HG02642 (cell line): ENCODE data around the gene COG1.

Experiments
- ATAC-seq: cut with Tn5 transposase; IDR thresholded peaks from one replicate; pipeline ENCODE4 v1.9.1; 2021; ENCODE audit warnings: mild to moderate bottlenecking; ENCODE audit not compliant: unreplicated experiment, poor library complexity

Gene COG1

DNA sequence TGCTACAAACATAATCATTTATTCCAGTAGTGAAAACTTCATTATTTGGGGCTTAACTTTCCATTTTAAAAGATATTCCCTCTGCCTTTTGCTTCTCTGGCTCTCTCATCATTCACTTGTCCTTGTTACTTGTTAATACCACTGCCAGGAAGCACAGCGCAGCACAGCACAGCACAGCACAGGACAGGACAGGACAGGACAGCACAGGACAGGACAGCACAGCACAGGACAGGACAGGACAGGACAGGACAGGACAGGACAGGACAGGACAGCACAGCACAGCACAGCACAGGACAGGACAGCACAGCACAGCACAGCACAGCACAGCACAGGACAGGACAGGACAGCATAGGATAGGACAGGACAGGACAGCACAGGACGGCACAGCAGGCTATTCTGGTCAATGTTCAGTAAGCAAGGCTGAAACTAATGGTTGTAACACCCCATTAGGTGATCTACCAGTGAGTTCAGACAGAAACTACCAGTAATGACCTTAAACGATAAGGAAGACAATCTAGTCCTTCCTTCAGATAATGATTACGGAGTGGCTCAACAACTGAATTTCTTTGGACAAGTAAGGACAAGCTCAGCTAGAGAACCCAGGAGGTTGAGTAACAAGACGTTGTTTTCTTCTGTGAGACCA, 31.9 kb downstream of the COG1 start:
- ATAC-seq: no peak

DNA sequence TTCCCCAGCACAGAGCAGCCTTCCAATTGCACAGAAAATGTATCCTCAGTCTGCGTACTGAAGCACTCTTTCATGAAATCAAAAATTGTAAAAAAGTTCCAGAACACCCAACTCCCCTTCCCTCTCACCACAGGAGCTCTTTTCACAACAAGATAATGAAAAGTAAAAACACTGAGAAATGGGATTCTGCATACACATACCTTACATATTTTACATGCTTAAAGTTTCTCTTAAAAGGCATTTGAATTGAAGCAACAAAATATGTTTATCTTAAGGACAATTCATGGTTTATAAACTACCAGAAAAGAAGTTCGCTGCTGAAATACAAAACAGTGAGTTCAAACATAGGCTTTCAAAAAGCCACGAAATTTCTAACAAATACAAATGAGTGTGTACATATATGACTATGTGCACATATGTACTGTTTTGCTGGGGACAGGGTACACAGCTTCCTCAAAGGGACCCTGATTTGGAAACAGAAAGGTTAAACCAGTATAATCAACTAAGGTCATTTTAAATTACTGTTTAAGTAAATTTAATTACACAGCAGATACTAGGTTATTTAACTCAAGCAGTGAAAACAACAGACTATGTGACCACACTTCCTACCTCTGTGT, 33.8 kb downstream of the COG1 start:
- no peak for ATAC-seq

DNA sequence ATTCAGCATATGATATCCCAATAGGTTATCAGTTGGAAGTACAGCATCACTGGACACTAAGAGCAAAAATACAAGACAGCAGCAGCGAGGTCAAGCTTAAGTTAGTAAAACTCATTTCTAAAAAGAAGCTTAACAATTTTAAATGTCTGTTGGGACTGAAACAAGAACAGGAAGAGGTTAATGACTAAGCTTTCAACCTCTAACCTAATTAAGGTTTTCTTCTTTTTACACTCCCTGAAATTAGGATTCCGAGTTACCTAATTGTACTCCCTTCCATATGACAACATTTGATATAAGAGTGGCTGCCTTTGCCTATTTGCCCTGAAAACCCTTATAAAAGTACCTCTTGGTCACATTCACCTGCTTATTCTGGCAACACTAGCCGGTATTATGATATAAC, 34.5 kb downstream of the COG1 start:
- ATAC-seq: no peak

DNA sequence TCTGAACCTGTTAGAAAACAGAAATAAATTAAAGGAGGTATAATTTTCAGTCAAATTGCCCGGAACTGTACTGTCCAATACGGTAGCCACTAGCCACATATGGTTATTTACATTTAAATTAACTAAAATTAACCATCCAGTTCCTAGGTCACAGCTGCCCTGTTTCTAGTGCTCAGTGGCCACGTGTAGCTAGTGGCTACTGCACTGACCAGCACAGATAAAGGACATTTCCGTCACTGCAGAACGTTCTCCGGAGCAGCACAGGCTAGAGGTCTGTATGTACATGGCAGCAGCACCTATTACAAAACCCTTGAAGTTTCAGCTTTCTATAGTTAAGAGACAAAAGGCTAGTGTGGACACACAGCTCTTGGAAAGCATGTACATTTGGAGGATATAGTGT, 35.1 kb downstream of the COG1 start:
- ATAC-seq: no peak

DNA sequence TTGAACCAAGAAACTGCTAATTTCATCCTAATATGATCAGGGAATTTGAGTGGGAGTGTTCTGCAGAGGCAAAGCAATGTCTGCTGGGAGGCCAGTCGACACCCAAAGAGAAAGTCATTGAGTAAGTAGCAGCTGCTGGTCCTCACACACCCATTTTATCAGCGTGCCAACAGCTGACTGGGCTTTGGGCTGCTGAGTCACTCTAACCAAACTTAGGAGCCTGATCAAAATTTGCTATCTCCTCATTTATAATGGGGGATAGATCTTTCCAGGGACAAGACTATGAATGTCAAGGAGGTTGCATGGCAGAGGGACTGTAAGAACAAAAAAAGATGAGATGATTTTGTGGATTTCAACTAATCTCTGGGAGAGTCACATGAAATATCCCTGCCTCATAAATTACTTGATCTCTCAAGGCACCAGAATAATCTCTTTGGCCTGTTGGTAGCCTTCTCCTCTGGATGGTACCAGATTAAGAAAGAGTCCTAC, 35.9 kb downstream of the COG1 start:
- no peak for ATAC-seq

DNA sequence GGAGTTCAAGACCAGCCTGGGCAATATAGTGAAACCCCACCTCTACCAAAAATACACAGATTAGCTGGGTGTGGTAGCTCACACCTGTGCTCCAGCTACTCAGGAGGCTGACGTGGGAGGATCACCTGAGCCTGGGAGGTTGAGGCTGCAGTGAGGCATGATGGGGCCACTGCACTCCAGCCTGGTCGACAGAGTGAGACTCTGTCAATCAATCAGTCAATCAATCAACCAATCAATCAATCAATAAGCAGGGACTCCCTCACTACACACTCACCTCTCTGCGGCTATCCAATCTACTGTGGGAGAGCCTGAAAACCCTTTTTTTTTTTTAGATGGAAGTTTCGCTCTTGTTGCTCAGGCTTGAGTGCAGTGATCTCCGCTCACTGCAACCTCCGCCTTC, 37.2 kb downstream of the COG1 start:
- no peak for ATAC-seq

DNA sequence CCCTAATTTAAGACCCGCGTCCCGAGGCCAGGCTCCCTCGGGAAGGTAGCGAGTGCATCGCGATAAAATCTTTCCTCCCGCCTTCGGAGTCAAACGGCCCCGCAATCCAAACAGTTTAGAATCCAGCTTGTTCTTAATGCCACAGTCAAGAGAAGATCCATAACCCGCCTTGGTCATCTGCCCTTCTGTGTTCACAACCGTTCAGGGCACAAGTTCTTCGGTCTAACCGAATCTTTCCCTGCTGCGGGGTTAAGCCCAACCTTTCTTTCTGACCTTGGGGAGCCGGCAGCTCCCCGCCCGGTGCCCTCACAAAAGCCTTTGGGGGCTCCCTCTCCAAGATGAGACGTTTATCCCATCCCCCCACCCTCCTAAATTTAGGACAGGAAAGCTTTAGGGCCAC, 38.5 kb downstream of the COG1 start:
- ATAC-seq: no peak

DNA sequence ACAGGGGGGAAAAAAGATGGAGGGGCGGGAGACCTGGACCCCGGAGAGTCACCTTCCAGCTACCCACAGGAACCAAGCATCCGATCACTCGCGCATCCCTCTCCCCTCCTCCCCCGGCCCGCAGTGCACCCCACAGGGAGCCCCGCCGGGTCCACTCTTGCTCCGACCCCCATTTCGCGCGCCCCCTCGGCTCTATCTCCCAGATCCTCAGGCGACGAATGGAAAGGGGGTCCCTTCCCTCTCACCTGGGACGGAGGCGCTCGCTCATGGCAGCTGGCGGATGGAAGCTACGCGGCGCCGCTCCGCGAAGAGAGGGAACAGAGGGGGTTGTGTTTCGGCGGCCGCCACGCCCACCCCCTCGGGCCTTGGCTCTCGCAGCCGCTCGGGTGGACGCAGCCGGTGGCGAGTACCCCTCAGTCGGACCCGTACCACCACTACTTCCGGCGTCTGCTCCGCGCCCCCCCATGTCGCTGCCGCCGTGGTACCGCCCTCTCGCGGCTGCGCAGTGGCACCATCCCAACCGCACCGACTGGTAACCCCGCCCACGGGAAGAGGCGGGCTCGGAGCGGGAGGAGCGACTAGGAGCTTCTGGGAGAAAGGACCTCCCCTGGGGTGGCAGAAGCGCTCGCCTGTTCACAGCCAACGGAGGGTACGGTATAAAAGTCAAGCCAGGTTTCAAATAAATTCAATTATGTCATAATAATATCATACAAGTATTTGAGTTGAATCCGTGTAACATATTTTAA, 39.2 kb downstream of the COG1 start:
- ATAC-seq: peak; percentile 85

DNA sequence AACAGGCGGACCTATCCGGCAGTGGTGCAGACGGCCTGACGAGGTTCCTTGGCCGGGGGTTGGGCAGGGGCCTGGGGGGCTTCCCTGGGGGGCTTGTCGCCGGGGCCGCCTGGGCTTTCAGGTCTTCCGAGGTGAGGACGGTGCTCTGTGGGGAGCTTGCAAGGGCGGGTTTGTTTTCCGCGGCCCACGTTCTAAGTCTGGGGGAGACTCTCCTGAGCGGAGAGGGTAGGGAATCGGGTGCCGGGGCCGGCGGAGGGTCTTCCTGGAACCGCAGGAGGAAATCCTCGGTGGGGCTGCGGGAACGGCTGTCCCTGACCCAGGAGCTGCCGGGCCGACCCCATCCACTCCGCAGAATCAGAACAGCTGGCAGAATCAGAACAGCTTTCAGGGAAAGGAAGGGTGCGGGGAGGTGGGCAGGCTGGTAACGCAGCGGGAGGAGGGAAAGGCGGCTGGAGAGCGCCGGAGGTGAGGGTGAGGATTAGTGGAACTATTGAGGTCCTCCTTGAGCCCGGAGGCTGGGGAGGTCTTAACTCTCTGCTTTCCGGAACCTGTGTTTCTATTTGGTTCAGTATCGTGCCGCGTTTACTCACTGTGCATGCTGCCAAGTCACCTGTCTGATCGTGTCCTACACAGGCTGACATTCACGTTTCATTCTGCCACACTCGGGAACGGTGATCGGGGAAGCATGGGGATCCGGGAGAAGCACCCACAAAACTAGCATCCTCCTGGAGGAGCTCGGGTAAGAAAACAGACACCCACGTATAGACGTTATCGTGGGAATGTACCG, 39.9 kb downstream of the COG1 start:
- peak; percentile 29 for ATAC-seq

DNA sequence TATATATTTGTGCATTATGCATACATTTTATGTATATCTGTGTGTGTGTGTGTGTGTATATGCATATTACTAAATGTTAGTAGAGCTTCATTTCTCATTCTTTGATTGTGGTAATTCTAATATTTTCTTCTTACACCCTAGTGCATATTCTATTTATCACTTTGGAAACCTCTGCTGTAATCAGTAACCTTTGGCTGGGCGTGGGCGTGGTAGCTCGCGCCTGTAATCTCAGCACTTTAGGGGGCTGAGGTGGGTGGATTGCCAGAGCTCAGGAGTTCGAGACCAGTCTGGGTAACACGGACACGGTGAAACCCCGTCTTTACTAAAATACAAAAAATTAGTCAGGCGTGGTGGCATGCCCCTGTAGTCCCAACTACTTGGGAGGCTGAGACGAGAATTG, 41.9 kb downstream of the COG1 start:
- ATAC-seq: no peak

DNA sequence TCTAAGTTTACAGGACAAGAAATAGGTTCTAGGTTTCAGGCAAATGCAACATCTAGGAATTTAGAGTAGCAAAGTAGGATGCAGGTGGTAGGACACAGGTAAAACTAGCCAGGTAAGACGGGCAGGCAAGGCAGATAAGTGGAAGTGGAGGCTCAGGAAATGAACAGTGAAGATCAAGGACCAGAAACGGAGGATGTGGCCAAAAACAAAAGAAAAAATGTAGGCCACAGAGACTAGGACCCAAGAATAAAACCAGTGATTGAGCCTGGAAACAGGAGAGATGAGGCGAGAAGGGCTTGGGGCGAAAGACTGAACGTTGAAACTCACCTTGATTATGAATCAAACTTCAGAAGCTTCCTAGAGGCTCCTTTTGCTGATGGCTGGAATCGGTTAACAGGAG, 44.9 kb downstream of the COG1 start:
- no peak for ATAC-seq

DNA sequence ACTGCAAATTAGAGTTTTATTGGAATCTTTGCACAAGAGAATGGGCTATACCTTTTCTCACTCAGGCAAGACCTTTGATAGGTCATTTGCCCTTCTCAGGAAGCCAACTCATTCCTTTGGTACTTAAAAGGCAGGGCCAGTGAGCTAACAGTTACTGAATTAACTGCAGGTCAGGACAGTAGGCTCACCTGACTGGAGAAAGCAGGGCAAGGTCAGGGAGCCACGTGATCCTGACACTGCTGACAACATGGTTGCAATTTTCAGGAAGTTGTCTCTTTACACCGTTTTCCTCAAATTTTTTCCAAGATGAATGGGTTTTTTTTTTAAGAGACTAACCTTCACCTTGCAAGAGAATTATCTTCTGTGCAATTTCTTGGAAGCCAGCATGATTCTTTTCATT, 47.7 kb downstream of the COG1 start:
- no peak for ATAC-seq

DNA sequence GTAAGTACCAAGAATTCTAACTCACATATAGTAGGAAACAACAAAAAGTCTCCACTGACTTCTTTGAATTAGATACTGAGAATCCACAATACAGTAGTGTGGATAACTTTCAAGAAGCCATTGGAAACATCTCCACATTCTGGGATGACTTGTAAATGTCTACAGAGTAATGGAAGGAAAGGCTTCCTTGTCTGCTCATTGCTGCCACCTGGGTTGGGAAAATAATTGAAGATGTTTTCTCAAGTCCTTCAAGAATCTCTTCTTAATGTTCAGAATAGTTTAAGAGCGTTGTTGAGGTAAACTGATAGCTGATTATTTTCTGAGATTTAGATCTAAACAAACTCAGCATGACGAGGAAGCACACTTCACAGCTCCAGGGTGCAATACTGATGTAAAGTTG, 54.9 kb downstream of the COG1 start:
- no peak for ATAC-seq

DNA sequence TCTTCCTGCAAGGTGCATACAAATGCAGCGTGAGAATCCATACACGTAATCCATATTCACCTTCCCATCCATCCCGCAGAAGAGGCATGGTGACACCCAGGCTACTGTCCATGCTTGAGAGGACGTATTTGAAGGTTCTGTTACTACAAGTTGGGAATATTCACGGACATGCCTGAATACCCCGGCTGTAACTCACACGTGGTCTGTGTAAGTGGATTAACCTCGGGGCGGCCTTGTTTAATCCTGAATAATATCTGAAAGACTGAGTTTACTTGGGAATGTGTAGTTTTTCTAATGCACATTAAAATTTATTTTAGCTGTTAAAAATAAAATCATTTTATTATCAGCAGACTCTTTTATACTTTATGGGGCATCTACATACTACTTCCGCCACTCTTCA, 55.7 kb downstream of the COG1 start:
- ATAC-seq: no peak

DNA sequence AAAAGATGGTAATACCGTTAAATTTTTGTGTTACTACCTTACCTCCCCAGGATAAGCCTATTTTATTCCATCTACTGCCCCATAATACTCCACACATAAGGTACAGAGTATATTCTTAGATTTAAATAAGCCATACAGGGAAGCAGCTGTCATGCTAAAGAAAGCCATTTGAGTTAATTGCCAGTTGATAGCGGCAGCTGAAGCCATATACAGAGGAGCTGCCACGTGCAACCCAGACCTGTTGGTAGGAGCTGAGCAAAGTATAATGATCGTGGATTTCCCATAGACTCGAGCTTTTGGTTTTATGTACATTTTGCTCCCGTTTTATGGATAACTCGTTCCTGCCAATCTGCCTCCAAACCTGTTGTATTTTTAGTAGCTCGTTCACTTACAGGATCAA, 56.8 kb downstream of the COG1 start:
- no peak for ATAC-seq

DNA sequence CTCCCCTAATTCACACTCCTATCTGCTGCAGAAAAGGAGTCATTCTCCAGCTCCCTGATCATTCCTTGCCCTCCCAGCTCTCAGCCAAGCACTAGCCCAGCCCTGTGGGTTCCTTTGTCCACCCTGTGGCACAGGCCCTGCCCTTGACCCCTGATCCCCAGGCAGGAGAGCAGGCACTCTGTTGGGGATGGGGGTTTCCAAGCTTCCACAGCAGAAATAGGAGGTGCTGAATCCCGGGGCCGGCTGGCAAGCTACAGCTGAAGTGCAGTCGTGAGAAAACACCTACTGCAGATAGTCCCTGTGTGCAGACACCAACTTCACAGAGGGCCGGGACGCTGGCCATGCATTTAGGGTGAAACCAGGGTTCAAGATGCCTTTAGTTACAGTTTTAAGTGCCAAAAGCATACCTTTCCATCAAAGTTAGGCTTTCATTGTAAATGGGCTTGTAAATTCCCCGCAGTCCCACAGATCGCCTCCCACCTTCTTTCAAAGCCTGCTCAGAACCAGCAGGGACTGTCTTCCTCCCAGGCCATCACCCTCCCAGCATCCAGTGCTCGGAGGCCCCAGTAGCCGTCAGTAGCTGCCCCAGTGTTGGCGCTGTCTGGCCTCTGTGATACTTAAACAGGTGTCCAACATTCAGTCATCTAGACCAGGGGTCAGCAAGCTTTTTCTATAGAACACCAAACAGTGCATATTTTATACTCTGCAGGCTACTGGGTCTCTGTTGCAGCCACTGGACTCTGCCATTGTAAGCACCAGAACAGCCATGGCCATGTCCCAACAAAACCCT, 58.2 kb downstream of the COG1 start:
- no peak for ATAC-seq

DNA sequence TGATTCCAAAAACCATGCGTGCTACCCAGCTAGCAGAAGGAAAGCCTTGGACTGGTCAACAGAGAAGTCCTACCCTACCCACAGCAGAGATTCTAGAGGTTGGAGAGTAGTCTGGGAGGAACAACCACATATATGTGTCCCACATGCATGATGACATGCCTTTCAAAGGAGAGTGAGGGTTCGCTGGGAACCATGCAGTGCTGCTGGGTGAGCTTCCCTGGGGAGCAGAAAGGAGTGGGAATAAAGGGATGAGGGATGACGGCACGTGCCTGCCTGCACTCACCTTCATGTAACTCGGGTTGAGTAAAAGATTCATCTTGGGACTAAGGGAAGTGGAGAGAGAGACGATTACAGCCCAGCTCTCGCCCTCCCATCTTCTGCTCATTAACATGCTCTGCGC, 59.0 kb downstream of the COG1 start:
- ATAC-seq: no peak

DNA sequence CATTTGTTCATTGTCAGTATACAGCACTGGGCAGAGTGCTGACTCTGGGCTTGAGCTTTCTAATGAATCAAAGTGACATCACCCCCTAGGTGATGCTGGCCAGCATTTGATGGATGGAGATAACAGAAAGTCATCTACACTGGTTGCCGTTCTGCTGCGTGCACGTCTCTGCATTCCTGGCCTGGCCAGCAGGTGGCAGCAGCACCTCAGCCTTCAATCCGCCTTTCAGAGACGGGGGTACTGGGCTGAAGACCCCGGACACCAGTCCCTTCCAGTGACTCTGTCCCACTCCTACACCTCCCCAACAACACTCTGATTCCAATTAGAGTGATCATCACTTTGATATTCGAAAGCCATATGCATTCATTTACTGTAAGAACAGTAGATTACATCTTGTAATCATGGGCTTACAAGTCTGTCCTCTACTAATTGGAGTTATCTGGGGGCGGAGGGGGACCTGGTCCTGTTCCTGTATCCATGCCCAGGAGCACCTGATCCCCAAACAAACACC, 62.9 kb downstream of the COG1 start:
- peak; percentile 70 for ATAC-seq

DNA sequence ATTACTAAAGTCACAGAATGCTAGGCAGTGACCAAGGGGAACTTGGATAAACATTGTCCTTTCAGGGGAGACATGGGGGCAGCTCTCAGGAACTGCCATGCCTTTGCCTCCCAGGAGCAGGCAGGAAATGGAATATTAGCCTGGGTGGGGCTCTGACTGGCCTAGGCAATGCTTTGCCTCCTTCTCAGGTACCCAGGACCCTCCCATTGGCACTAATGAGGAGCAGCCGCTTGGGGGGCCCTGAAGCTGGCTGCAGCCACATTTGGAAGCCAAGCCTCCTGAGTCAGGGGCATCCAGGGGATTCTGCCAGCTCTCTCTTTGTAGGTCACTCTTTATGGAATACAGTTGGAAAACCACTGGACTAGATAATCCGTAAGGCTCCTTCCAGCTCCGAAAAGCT, 63.4 kb downstream of the COG1 start:
- no peak for ATAC-seq

DNA sequence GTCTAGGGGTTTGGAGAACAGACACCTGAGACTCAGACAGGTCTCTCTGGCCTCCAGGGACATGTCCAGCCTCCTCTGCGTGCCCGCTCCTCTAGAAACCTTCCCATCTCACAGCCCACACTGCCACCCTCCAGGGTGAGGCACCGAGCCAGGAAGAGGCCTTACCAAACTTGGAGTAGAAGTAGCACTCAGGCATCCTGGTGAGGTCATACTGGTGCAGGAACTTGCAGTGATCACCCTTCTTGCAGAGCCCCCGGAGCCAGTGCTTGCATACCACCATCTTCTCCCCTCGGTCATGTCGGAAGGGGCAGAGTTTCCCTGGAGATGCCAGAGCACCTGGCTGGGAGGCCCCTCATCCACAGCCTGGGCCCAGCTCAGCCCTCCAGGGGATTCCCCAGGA, 64.7 kb downstream of the COG1 start:
- ATAC-seq: no peak
